Stimulated activated CD8-positive, alpha-beta memory T cell treated with anti-CD3 and anti-CD28 coated beads, Interleukin-12 subunit alpha, Interleukin-12 subunit beta, amount 100 ng/mL, for 24 hours (primary cell): ENCODE data around the gene NMT1.

Experiments used
- DNase-seq: peaks from one replicate; pipeline ENCODE4 v3.0.0-alpha.2; 2020; ENCODE audit errors: extremely low read depth

The NMT1 gene

GRCh38 chr17:45104907-45105624 is 43.9 kb downstream of the NMT1 start:
- no peak for DNase-seq

GRCh38 chr17:45106096-45106495 is 45.0 kb downstream of the NMT1 start:
- no peak for DNase-seq

GRCh38 chr17:45106582-45106981 is 45.5 kb downstream of the NMT1 start:
- DNase-seq = no peak

GRCh38 chr17:45107293-45108010 is 46.3 kb downstream of the NMT1 start:
- DNase-seq = no peak

GRCh38 chr17:45108051-45108450 is 46.9 kb downstream of the NMT1 start:
- no peak for DNase-seq

- no peak for DNase-seq
Observed at GRCh38 chr17:45108595-45109521, 47.7 kb downstream of the NMT1 start.

- no peak for DNase-seq
Observed at GRCh38 chr17:45110676-45111611, 49.8 kb downstream of the NMT1 start.

- no peak for DNase-seq
Observed at GRCh38 chr17:45111850-45112249, 50.7 kb downstream of the NMT1 start.

- DNase-seq = no peak
Observed at GRCh38 chr17:45112559-45113423, 51.7 kb downstream of the NMT1 start.

GRCh38 chr17:45113424-45113754 is 52.3 kb downstream of the NMT1 start:
- DNase-seq = no peak

GRCh38 chr17:45114117-45114932 is 53.2 kb downstream of the NMT1 start:
- no peak for DNase-seq

GRCh38 chr17:45115015-45115625 is 54.0 kb downstream of the NMT1 start:
- DNase-seq = no peak

GRCh38 chr17:45115871-45116270 is 54.8 kb downstream of the NMT1 start:
- DNase-seq = no peak

- no peak for DNase-seq
Observed at GRCh38 chr17:45116434-45117016, 55.4 kb downstream of the NMT1 start.

- no peak for DNase-seq
Observed at GRCh38 chr17:45117334-45117733, 56.2 kb downstream of the NMT1 start.

GRCh38 chr17:45117848-45118646 is 56.9 kb downstream of the NMT1 start:
- DNase-seq = no peak

GRCh38 chr17:45118691-45119090 is 57.6 kb downstream of the NMT1 start:
- DNase-seq = no peak

- DNase-seq = no peak
Observed at GRCh38 chr17:45119964-45120363, 58.8 kb downstream of the NMT1 start.
